NCI-H446 (cell line): Measurements from ENCODE around the gene CUTC.

Experiments used
- DNase-seq, 2 experiments: peaks; one replicate each; lab custom pipeline; 2025; lab: John Stamatoyannopoulos, UW

CUTC gene

GRCh38 chr10:99784016-99784726 lies 52.1 kb downstream of the CUTC start:
- peak in 1 of 2 experiments; percentile 37 for DNase-seq

- no peak for DNase-seq
These were observed 52.9 kb downstream of the CUTC start for GRCh38 chr10:99784727-99785441.

GRCh38 chr10:99785646-99786045 lies 53.6 kb downstream of the CUTC start:
- DNase-seq, result no peak

GRCh38 chr10:99787311-99787710 lies 55.3 kb downstream of the CUTC start:
- no peak for DNase-seq

- no peak for DNase-seq
These were observed 55.9 kb downstream of the CUTC start for GRCh38 chr10:99787782-99788445.

- DNase-seq, result no peak
These were observed 56.7 kb downstream of the CUTC start for GRCh38 chr10:99788598-99789256.

- DNase-seq, result no peak
These were observed 59.8 kb downstream of the CUTC start for GRCh38 chr10:99791831-99792230.

- DNase-seq, result no peak
These were observed 61.8 kb downstream of the CUTC start for GRCh38 chr10:99793819-99794218.

GRCh38 chr10:99796928-99797327 lies 64.9 kb downstream of the CUTC start:
- no peak for DNase-seq

- DNase-seq, result no peak
These were observed 66.0 kb downstream of the CUTC start for GRCh38 chr10:99798031-99798430.

- no peak for DNase-seq
These were observed 66.9 kb downstream of the CUTC start for GRCh38 chr10:99798920-99799319.

- no peak for DNase-seq
These were observed 67.6 kb downstream of the CUTC start for GRCh38 chr10:99799613-99800012.

GRCh38 chr10:99804471-99804870 lies 72.4 kb downstream of the CUTC start:
- no peak for DNase-seq

GRCh38 chr10:99805190-99805589 lies 73.2 kb downstream of the CUTC start:
- no peak for DNase-seq
